ENCODE data around the gene CRYGD.
"Not testable (repeated sequence)": the region's sequence is repeated elsewhere in the genome, so short reads cannot be mapped to it uniquely, and the experiment has no call there.

CRYGD gene

GRCh38 chr2:208103616-208104015, 20.7 kb downstream of the CRYGD start:
- TF ChIP-seq ZNF248 (tag by site-specific recombination; IDR thresholded peaks at IDR 0.05) (no peak), SP7 (tag by site-specific recombination; IDR thresholded peaks at IDR 0.05) (no peak)
- Histone ChIP-seq H3K4me1 (ENCODE audit: control insufficient read depth, insufficient read depth, low read length) (no peaks in the 10 kb centered on the region), H3K9me3 (ENCODE audit: control insufficient read depth, insufficient read depth, low read depth, low read length) (no peaks in the 10 kb centered on the region), H3K36me3 (ENCODE audit: control insufficient read depth in 2 of 2, insufficient read depth in 1 of 2, low read length in 2 of 2) (no peaks in the 10 kb centered on the region), H3K27ac (ENCODE audit: extremely low read depth, low read depth, low read length) (no peak overlapping the region), H3K4me3 (ENCODE audit: low read depth, low read length) (no peak overlapping the region)
- ChIA-PET POLR2A (no interaction called here), CTCF (interaction anchor here (0.7 to 6.1 kb wide), 3 partner anchors 32 to 212 kb away, joined by 3 to 47 read pairs (median 3); partner anchors contain the start of gene IDH1)

GRCh38 chr2:208101716-208102631, 22.4 kb downstream of the CRYGD start:
- Histone ChIP-seq H3K4me1 (ENCODE audit: control insufficient read depth, insufficient read depth, low read length) (no peaks in the 10 kb centered on the region), H3K9me3 (ENCODE audit: control insufficient read depth, insufficient read depth, low read depth, low read length) (no peaks in the 10 kb centered on the region), H3K4me3 (ENCODE audit: low read depth, low read length) (no peak overlapping the region), H3K27ac (ENCODE audit: extremely low read depth, low read depth, low read length) (no peak overlapping the region), H3K36me3 (ENCODE audit: control insufficient read depth in 2 of 2, insufficient read depth in 1 of 2, low read length in 2 of 2) (no peaks in the 10 kb centered on the region)
- POLR2A ChIA-PET = interaction anchor here (1.0 to 1.9 kb wide), 2 partner anchors 140 to 153 kb away, joined by 3 to 14 read pairs; partner anchors contain the start of gene IDH1
- CTCF ChIA-PET = interaction anchor here (0.6 to 6.1 kb wide), 34 partner anchors 8 to 1309 kb away, joined by 3 to 47 read pairs (median 4); partner anchors contain the start of genes IDH1 and PIKFYVE
- TF ChIP-seq ZNF311 (tag by site-specific recombination; IDR thresholded peaks at IDR 0.05; ENCODE audit: borderline replicate concordance) (no peak), KLF9 (tag by site-specific recombination; IDR thresholded peaks at IDR 0.05; ENCODE audit: low read depth) (peak; percentile 24; the same call in 1 of the 2 replicates), ZNF654 (tag by site-specific recombination; IDR thresholded peaks at IDR 0.05; ENCODE audit: low read depth) (peak; percentile 51; the same call in 1 of the 2 replicates)

GRCh38 chr2:208099682-208100470, 24.4 kb downstream of the CRYGD start:
- H3K4me3 ChIP-seq (ENCODE audit: low read depth, low read length) = no peak overlapping the region
- no peaks in the 10 kb centered on the region for H3K9me3 ChIP-seq (ENCODE audit: control insufficient read depth, insufficient read depth, low read depth, low read length)
- ChIA-PET CTCF (interaction anchor here (0.5 to 0.7 kb wide), 2 partner anchors 49 to 132 kb away, joined by 3 read pairs; no protein-coding TSS in a partner anchor), POLR2A (no interaction called here)
- no peaks in the 10 kb centered on the region for H3K4me1 ChIP-seq (ENCODE audit: control insufficient read depth, insufficient read depth, low read length)
- no peak overlapping the region for H3K27ac ChIP-seq (ENCODE audit: extremely low read depth, low read depth, low read length)
- TF ChIP-seq ZNF416 (tag by site-specific recombination; IDR thresholded peaks at IDR 0.05) (no peak), ZNF146 (tag by site-specific recombination; IDR thresholded peaks at IDR 0.05) (peak; percentile 45)
- no peaks in the 10 kb centered on the region for H3K36me3 ChIP-seq (ENCODE audit: control insufficient read depth in 2 of 2, insufficient read depth in 1 of 2, low read length in 2 of 2)

GRCh38 chr2:208098701-208099100, 25.6 kb downstream of the CRYGD start:
- H3K9me3 ChIP-seq (ENCODE audit: control insufficient read depth, insufficient read depth, low read depth, low read length); H3K4me3 ChIP-seq (ENCODE audit: low read depth, low read length); H3K36me3 ChIP-seq (ENCODE audit: control insufficient read depth in 2 of 2, insufficient read depth in 1 of 2, low read length in 2 of 2); H3K27ac ChIP-seq (ENCODE audit: extremely low read depth, low read depth, low read length); CTCF ChIA-PET; H3K4me1 ChIP-seq (ENCODE audit: control insufficient read depth, insufficient read depth, low read length); POLR2A ChIA-PET: not testable (repeated sequence)
- TF ChIP-seq ZNF266 (tag by site-specific recombination; IDR thresholded peaks at IDR 0.05; ENCODE audit: low read depth) (peak; percentile 39; the same call in 1 of the 2 replicates), ZNF558 (tag by site-specific recombination; IDR thresholded peaks at IDR 0.05) (0 out of 2 replicates have a peak, but pooled peaks have one; percentile 32), ZNF560 (tag by site-specific recombination; IDR thresholded peaks at IDR 0.05; ENCODE audit: borderline replicate concordance) (0 out of 2 replicates have a peak, but pooled peaks have one; percentile 32), ZFP3 (tag by site-specific recombination; IDR thresholded peaks at IDR 0.05; ENCODE audit: low read depth) (0 out of 2 replicates have a peak, but pooled peaks have one; percentile 19), ZNF140 (tag by site-specific recombination; IDR thresholded peaks at IDR 0.05) (peak; percentile 59; the same call in 1 of the 2 replicates), ZNF426 (tag by site-specific recombination; IDR thresholded peaks at IDR 0.05) (peak; percentile 76), ZNF501 (tag by site-specific recombination; IDR thresholded peaks at IDR 0.05) (0 out of 2 replicates have a peak, but pooled peaks have one; percentile 38), ZNF623 (tag by site-specific recombination; IDR thresholded peaks at IDR 0.05) (peak; percentile 68), ZNF518A (tag by site-specific recombination; conservative IDR thresholded peaks at IDR 0.05; ENCODE audit: low read depth) (peak; percentile 77)

Data from HEK293 (cell line).